ENCODE measurements around the gene SPDYE3. TPM values are rescaled to one million over a fixed set of nuclear protein-coding genes. Genes with fewer than 3 reads are reported as not detected.
"Not testable (repeated sequence)": the region's sequence is repeated elsewhere in the genome, so short reads cannot be mapped to it uniquely, and the experiment has no call there.

The SPDYE3 gene
- total and polyA plus RNA-seq, 3 donors from 2014 or later: 2.8 to 5.7 (median 3.9) TPM

DNA sequence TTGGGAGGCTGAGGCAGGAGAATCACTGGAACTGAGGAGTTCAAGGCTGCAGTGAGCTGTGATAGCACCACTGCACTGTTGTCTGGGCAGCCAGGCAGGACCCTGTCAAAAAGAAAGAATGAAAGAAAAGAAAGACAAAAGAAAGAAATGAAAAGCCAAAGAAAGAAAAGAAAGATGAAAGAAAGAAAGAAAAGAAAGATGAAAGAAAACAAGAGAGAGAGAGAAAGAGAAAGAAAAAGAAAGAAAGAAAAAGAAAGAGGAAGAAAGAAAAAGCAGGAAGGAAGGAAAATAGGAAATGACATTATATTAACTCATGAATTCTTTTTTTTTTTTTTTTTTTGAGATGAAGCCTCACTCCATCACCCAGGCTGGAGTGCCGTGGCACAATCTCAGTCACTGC lies 32.4 kb upstream of the SPDYE3 start:
- WGBS, 2 donors: 69 to 83% methylated on average over 1 of the region's 1 CpG
- no peak for DNase-seq
- TF ChIP-seq, protein P1, sequence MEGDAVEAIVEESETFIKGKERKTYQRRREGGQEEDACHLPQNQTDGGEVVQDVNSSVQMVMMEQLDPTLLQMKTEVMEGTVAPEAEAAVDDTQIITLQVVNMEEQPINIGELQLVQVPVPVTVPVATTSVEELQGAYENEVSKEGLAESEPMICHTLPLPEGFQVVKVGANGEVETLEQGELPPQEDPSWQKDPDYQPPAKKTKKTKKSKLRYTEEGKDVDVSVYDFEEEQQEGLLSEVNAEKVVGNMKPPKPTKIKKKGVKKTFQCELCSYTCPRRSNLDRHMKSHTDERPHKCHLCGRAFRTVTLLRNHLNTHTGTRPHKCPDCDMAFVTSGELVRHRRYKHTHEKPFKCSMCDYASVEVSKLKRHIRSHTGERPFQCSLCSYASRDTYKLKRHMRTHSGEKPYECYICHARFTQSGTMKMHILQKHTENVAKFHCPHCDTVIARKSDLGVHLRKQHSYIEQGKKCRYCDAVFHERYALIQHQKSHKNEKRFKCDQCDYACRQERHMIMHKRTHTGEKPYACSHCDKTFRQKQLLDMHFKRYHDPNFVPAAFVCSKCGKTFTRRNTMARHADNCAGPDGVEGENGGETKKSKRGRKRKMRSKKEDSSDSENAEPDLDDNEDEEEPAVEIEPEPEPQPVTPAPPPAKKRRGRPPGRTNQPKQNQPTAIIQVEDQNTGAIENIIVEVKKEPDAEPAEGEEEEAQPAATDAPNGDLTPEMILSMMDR (IDR thresholded peaks at IDR 0.05): no peak
- TF ChIP-seq POLR2A (IDR thresholded peaks at IDR 0.05): no peak

DNA sequence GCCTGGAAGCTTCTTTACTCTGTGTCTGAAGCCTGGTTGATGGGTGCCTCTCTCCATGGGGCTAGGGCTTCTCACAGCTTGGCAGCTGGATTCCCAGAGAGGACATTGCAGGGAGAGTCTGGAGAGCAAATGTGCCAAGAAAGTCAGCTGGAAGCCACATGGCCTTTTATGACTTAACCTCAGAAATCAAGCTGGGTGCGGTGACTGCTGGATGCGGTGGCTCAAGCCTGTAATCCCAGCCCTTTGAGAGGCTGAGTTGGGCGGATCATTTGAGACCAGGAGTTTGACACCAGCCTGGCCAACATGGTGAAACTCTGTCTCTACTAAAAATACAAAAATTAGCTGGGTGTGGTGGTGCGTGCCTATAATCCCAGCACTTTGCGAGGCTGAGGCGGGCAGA lies 31.4 kb upstream of the SPDYE3 start:
- H3K27me3 ChIP-seq; intact Hi-C loops (cut with DNase I; ENCODE audit: low total_unique reads); H3K9me3 ChIP-seq; H3K4me3 ChIP-seq; DNase-seq; H3K27ac ChIP-seq; H3K36me3 ChIP-seq (ENCODE audit: low read depth, missing control alignments); H3K4me1 ChIP-seq: not testable (repeated sequence)
- WGBS, 2 donors: 85 to 98% methylated on average over 3 to 6 of the region's 6 CpGs

More for the DNA sequence above, 32.4 kb upstream of the SPDYE3 start:
- Histone ChIP-seq H3K4me3 (no peak overlapping the region), H3K9me3 (no peaks in the 10 kb centered on the region), H3K27ac (no peak overlapping the region), H3K4me1 (no peaks in the 10 kb centered on the region), H3K36me3 (ENCODE audit: low read depth, missing control alignments) (no peaks in the 10 kb centered on the region), H3K27me3 (no peaks in the 10 kb centered on the region)
- intact Hi-C loops (cut with DNase I; ENCODE audit: low total_unique reads): no loop called here

DNA sequence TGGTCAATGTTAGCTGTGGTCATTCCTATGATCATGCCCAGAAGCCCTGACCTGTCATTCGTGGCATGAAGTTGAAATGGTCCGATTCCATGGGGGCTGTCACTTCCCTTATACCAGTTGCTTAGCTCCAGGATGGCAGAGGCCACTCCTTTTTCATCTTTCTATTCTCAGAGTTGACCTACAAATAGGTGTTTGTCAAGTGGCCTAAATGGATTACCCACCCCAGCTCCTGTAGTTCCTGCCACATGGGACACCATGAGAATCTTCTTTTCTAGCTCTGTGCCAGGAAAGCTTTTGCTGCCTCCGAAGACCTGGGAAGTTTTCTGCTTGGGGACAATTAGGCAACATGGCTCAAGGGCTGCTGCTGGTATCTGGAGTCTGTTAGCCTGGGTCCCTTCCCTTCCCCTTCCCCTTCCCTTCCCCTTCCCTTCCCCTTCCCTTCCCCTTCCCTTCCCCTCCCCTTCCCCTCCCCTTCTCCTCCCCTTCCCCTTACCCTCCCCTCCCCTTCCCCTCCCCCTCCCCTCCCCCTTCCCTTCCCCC lies 25.4 kb upstream of the SPDYE3 start:
- H3K4me3 ChIP-seq; H3K27ac ChIP-seq; H3K27me3 ChIP-seq; DNase-seq; H3K36me3 ChIP-seq (ENCODE audit: low read depth, missing control alignments); H3K4me1 ChIP-seq; H3K9me3 ChIP-seq; intact Hi-C loops (cut with DNase I; ENCODE audit: low total_unique reads): not testable (repeated sequence)
- WGBS, 2 donors: 83 to 84% methylated on average over 3 of the region's 3 CpGs

DNA sequence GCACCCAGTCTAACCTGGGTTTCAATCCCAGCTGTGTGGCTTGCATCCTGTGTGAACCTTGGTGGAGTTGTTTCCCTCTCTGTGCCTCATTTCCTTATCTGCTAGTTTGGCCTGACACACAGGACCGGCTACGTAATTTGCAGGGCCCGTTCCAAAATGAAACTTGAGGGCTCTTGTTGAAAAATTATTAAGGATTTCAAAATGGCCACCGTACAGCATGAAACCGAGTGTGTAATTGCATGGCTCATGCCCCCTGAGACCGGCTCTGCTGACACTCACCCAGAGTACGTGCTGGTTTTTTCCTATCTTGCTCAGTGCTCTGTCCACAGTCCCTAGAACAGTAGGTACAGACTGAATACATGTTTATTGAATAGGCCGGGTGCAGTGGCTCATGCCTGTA lies 24.4 kb upstream of the SPDYE3 start:
- DNase-seq: not testable (repeated sequence)
- 90 to 94% methylated on average over 5 to 8 of the region's 8 CpGs for WGBS, 2 donors

DNA sequence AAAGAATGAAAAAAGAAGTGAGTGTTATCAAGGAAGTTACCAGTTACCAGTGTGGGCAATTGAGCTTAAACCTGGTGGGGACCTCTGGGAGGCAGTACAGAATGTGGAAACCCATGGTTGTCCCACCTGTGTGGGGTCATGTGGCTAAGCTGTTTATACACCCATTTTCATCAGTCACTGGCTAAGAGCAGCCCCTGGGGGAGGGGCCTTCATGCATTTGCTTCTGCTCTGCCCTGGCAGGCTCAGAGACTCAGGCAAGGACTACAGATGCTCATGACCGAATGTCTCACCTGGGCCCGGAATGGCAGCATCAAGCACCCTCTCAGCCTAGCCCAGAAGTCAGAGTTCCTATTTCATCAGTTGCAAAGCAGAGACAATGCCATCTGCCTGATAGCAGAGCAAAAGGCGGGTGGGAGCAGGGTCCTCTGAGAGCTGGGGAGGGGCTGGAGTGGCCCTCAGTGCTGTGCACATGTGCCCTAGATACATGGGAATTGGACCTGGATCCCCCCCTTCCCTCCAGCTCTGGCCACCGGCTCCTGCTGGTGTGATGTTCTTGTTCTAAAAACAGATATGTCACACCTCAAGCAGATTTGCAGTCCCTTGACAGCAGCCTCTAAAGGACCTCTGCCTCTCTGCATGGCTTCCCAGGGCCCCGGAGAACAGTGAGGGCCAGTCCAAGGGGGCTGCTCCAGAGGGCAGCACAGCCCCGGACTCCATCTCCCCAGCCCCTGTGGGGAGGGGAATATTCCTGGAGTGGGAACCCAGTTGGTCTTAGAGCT lies 20.1 kb upstream of the SPDYE3 start:
- DNase-seq; H3K4me1 ChIP-seq; H3K27me3 ChIP-seq; H3K36me3 ChIP-seq (ENCODE audit: low read depth, missing control alignments); H3K9me3 ChIP-seq; H3K4me3 ChIP-seq; intact Hi-C loops (cut with DNase I; ENCODE audit: low total_unique reads); H3K27ac ChIP-seq: not testable (repeated sequence)
- 80 to 87% methylated on average over 5 to 6 of the region's 6 CpGs for WGBS, 2 donors

More for the DNA sequence above, 24.4 kb upstream of the SPDYE3 start:
- H3K9me3 ChIP-seq; H3K27me3 ChIP-seq; H3K27ac ChIP-seq; H3K4me1 ChIP-seq; H3K36me3 ChIP-seq (ENCODE audit: low read depth, missing control alignments); H3K4me3 ChIP-seq; intact Hi-C loops (cut with DNase I; ENCODE audit: low total_unique reads): not testable (repeated sequence)

DNA sequence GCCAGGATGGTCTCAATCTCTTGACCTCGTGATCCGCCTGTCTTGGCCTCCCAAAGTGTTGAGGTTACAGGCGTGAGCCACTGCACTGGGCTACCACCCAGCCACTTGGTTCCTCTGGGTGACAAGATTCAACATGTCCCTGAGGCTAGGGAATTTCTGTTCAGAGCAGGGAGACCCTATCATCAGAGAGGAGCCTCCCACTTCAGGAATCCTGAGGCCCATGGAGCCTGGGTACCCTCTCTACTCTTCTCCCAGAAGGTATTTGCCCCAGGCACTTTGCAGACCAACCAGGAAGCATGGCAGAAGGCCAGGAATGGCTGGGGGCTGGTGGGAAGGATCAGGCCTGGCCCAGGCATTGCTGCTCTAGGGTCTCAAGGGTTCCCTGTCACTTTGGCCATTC lies 19.2 kb upstream of the SPDYE3 start:
- H3K27me3 ChIP-seq; H3K36me3 ChIP-seq (ENCODE audit: low read depth, missing control alignments); H3K4me3 ChIP-seq; intact Hi-C loops (cut with DNase I; ENCODE audit: low total_unique reads); H3K4me1 ChIP-seq; DNase-seq; H3K9me3 ChIP-seq; H3K27ac ChIP-seq: not testable (repeated sequence)
- 89 to 92% methylated on average over 3 of the region's 3 CpGs for whole genome bisulfite sequencing, 2 donors

DNA sequence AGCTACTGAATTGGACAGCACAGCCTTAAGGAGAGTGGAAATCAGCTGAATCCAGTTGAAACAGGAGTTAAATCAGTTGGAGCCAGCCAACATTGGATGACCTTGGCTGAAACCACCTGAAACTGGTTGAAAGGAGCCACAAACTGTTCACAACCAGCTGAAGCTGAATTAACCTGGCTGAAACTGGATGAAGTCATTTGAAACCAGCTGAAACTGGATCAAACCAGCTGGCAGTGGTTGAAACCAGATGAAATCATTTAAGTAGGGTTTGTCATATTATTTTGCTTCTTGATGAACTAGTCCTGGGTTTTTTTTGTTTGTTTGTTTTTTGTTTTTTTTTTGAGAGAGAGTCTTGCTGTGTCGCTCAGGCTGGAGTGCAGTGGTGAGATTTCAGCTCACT lies 15.3 kb upstream of the SPDYE3 start:
- intact Hi-C loops (cut with DNase I; ENCODE audit: low total_unique reads); H3K36me3 ChIP-seq (ENCODE audit: low read depth, missing control alignments); H3K4me3 ChIP-seq; H3K9me3 ChIP-seq; H3K27me3 ChIP-seq; H3K27ac ChIP-seq; DNase-seq; H3K4me1 ChIP-seq: not testable (repeated sequence)
- 76 to 77% methylated on average over 1 of the region's 1 CpG for WGBS, 2 donors

DNA sequence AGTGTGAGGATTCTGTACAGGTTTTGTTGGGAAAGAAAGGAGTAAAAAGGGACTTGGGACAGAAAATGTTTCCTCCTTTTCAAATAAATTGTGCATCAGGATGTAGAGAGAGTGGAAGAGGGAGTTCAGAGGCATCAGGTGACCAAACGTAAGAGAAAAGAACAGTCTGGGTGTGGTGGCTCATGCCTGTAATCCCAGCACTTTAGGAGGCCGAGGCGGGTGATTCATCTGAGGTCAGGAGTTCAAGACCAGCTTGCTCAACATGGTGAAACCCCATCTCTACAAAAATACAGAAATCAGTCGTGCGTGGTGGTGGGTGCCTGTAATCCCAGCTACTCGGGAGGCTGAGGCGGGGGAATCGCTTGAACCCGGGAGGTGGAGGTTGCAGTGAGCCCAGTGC lies 12.2 kb upstream of the SPDYE3 start:
- intact Hi-C loops (cut with DNase I; ENCODE audit: low total_unique reads); H3K4me3 ChIP-seq; H3K36me3 ChIP-seq (ENCODE audit: low read depth, missing control alignments); H3K27me3 ChIP-seq; H3K4me1 ChIP-seq; H3K27ac ChIP-seq; H3K9me3 ChIP-seq; DNase-seq: not testable (repeated sequence)
- 89 to 91% methylated on average over 9 of the region's 9 CpGs for WGBS, 2 donors

DNA sequence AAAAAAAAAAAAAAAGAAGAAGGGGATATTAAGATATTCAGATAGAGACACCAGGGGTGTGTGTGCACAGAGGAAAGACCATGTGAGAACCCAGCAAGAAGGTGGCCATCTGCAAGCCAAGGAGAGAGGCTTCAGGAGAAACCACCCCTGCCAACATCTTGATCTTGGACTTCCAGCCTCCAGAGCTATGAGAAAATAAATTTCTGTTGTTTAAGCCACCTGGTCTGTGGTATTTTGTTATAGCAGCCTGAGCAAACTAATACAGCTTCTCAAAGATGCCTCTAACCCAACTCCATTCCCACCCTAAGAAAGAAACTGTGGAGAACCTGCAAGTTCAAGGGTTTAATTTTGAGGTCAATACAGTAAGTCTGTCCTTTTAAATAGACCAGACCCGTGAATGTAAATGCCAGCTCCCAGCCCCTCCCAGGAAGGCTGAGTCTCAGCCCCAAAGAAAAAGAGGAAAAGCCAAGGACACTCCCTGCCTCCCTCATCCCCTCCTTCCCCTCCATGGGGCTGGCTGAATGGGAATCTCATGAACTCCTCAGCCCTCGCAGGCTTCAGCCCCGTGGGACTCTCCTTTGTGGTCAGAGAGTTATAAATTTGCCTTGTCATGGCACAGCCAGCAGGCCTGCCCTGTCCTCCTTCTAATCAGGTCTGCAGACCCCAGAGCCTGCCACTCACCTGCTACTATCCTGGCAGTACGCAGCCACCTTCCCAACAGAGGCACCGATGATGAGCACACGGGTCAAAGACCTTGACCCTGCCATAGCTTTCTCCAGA lies 9.5 kb upstream of the SPDYE3 start:
- WGBS, 2 donors: 57 to 60% methylated on average over 1 to 4 of the region's 6 CpGs
- H3K9me3 ChIP-seq; H3K27me3 ChIP-seq; intact Hi-C loops (cut with DNase I; ENCODE audit: low total_unique reads); DNase-seq; H3K36me3 ChIP-seq (ENCODE audit: low read depth, missing control alignments); H3K4me3 ChIP-seq; H3K4me1 ChIP-seq; H3K27ac ChIP-seq: not testable (repeated sequence)

DNA sequence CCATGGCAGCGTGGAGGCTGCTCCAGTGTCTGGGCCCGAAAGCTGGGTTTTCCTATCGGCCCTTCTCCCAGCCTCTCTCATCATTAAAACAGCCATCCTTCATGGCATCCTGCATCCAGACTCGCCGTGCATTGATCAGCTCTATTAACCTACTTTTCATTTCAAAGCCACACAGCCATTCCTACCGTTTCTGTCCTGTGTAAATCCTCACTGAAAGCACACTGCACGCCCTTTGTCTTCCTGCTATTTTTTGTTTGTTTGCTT lies 8.9 kb upstream of the SPDYE3 start:
- H3K4me3 ChIP-seq; DNase-seq; H3K4me1 ChIP-seq; H3K27me3 ChIP-seq; H3K9me3 ChIP-seq; intact Hi-C loops (cut with DNase I; ENCODE audit: low total_unique reads); H3K36me3 ChIP-seq (ENCODE audit: low read depth, missing control alignments); H3K27ac ChIP-seq: not testable (repeated sequence)
- WGBS, 2 donors: 46 to 57% methylated on average over 7 of the region's 7 CpGs

DNA sequence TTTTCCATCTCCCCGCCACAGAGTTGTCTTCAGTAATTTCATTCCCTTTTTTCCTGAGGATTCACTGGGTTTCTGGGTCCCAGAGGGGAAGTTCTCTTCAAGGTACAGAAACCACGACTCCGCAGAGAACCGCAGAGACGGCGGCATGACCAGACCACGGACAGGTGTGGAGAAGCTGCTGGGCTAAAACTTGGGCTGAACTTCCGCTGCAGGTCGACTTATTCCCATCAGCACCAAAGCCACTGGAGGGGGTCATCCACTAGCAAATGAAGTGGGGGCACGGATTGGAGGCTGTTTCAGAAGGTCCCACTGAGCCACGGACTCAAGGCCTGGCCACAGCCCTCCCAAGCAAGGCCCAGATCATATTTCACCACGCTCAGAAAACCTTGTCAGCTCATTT lies 3.0 kb upstream of the SPDYE3 start:
- DNase-seq; H3K27me3 ChIP-seq; H3K4me3 ChIP-seq; H3K9me3 ChIP-seq; intact Hi-C loops (cut with DNase I; ENCODE audit: low total_unique reads); H3K36me3 ChIP-seq (ENCODE audit: low read depth, missing control alignments); H3K4me1 ChIP-seq; H3K27ac ChIP-seq: not testable (repeated sequence)
- WGBS, 2 donors: 91 to 95% methylated on average over 9 of the region's 12 CpGs

Data from testis (tissue), 3 donors.